ENCODE data around the gene CBLN2. TPM values are rescaled to one million over a fixed set of nuclear protein-coding genes. Genes with fewer than 3 reads are reported as not detected.

Gene CBLN2
- 0.27 and 0.33 TPM in 2 replicates for total RNA-seq (ENCODE audit: low replicate concordance)

DNA sequence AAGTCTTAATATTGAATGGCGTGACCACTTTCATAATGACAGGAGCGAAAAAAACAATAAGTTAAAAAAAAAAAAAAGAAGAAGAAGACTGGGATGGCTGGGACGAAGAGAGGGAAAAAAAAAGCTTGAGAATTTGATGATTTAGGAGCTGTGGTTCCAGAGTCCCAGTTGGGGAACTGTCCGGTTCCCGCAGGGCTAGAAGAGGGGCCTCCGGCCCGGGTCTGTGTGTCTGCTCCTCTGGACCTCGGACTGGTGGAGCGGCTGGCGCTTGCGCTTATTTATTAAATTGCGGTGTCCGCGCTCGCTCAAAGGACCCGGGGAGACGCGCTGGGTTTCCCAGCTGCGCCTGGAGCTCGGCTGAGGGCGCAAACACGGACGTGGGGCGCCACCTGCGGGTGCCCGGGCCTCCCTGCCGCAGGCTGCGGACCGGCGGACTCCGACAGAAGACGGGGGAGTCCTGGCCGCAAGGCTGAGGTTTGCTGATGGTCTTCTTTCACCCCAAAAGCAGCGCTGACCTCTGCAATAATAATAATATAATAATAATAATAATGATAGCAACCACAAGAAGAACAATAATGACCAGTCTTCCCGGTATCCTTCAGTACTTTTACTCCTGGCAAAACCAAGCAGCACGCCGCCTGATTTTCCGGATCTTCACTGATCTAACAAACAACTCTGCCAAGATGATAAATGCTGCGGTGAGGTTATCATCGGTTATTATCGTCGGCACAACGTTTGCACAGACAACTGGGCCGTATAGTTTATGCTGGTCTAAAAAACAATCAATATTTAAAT, at the start of gene CBLN2:
Gene CBLN2 (minus strand): TSS at position 251 of the 795 bp plus-strand sequence. CDS start 2,182 bp downstream, outside the sequence.
- TF ChIP-seq, protein P1, sequence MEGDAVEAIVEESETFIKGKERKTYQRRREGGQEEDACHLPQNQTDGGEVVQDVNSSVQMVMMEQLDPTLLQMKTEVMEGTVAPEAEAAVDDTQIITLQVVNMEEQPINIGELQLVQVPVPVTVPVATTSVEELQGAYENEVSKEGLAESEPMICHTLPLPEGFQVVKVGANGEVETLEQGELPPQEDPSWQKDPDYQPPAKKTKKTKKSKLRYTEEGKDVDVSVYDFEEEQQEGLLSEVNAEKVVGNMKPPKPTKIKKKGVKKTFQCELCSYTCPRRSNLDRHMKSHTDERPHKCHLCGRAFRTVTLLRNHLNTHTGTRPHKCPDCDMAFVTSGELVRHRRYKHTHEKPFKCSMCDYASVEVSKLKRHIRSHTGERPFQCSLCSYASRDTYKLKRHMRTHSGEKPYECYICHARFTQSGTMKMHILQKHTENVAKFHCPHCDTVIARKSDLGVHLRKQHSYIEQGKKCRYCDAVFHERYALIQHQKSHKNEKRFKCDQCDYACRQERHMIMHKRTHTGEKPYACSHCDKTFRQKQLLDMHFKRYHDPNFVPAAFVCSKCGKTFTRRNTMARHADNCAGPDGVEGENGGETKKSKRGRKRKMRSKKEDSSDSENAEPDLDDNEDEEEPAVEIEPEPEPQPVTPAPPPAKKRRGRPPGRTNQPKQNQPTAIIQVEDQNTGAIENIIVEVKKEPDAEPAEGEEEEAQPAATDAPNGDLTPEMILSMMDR (IDR thresholded peaks at IDR 0.05; ENCODE audit: insufficient read depth, low read length), result peak; percentile 86
- peak within 1 kb of the TSS; percentile 50 for H3K4me3 ChIP-seq (ENCODE audit: low read depth, low read length)
- peak; percentile 56 for DNase-seq (ENCODE audit: low read depth)

DNA sequence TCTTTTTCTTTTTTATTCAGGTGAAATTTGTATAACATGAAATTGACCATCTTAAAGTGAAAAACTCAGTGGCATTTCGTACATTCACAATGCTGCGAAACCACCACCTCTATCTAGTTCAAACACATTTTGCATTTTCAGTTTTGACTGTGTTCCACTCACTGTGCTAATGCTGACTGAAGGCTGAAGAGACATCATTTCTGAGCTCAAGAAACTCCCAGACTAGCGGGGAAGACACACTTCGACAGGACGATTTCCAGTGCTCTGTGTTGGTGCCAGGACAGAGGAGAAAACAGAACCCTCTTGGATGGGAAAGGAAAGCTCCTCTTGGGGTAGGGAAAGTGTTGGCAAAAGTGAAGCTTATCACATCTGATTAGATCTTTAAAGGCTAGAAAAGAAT, 44.2 kb upstream of the CBLN2 start:
- TF ChIP-seq, protein P1 (IDR thresholded peaks at IDR 0.05; ENCODE audit: insufficient read depth, low read length), result no peak
- no peak overlapping the region for H3K4me3 ChIP-seq (ENCODE audit: low read depth, low read length)
- DNase-seq (ENCODE audit: low read depth), result no peak

- DNase-seq (ENCODE audit: low read depth), result no peak
- H3K4me3 ChIP-seq (ENCODE audit: low read depth, low read length), result no peak overlapping the region
- TF ChIP-seq, protein P1 (IDR thresholded peaks at IDR 0.05; ENCODE audit: insufficient read depth, low read length), result no peak
Measured at GRCh38 chr18:72584787-72585186, 40.6 kb upstream of the CBLN2 start.

GRCh38 chr18:72581976-72582375, 37.8 kb upstream of the CBLN2 start:
- TF ChIP-seq, protein P1 (IDR thresholded peaks at IDR 0.05; ENCODE audit: insufficient read depth, low read length), result no peak

DNA sequence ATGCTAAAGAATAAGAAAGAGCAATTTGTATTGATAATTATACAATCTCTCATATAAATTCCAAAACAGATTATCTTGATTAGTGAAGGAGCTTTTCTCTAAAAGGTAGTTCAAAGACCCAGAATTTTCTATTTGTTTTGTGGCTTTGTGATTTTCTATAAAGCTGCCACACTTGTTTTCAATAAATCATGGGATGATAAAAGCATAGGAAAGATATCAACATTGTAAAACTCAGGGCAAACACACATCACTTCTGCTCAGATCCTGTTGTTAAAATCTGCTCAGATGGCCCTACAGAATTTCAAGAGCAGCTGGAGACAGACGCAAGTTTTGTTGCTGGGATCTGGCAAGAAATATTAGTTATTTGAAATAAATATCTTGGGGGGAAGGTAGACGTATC, 28.8 kb upstream of the CBLN2 start:
- TF ChIP-seq, protein P1 (IDR thresholded peaks at IDR 0.05; ENCODE audit: insufficient read depth, low read length), result no peak
- H3K4me3 ChIP-seq (ENCODE audit: low read depth, low read length), result no peak overlapping the region
- no peak for DNase-seq (ENCODE audit: low read depth)

More at GRCh38 chr18:72581976-72582375, 37.8 kb upstream of the CBLN2 start:
- DNase-seq (ENCODE audit: low read depth), result no peak
- no peak overlapping the region for H3K4me3 ChIP-seq (ENCODE audit: low read depth, low read length)

DNA sequence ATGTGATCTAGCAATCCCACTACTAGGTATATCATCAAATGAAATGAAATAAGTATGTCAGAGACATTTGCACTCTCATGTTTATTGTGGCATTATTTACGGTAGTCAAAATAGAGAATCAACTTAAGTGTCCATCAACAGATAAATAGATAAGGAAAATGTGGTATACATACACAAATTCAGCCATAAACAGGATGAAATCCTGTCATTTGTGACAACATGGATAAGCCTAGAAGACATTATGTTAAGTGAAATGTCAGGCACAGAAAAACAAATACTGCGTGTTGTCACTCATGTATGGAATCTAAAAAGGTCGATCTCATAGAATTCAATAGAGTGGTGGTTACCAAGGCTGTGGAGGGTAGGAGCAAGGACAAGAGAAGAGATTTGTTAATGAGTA, 22.1 kb upstream of the CBLN2 start:
- DNase-seq (ENCODE audit: low read depth), result no peak
- TF ChIP-seq, protein P1 (IDR thresholded peaks at IDR 0.05; ENCODE audit: insufficient read depth, low read length), result no peak
- H3K4me3 ChIP-seq (ENCODE audit: low read depth, low read length), result no peak overlapping the region
